ENCODE data around the gene CACNA1C. TPM values are rescaled to one million over a fixed set of nuclear protein-coding genes. Genes with fewer than 3 reads are reported as not detected.

The CACNA1C gene
- total and polyA plus RNA-seq, 2 of the 4 experiments (the other 2 are of a cell fraction) = 1.6 to 2.6 TPM

DNA sequence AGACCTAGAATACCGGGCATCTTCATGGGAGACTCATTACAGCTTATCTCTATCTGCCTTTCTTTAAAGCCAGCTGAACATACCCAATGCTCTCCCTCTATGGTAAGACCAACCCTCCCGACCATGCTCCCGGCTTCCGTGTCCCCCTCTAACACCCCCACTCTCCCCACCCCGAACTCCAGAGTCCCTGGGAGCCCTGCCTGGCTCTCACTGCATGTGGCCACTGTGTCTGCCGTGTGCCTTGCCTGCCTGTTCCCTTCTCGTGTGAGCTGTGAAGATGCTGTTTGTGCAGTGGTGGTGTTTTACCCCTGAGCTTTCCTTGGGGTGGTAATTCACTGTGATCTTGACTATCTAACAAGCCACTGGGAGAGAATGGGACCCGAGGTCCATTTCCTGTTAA is 595.6 kb downstream of the CACNA1C start:
- no peak overlapping the region for H2BK5ac ChIP-seq (ENCODE audit: low read depth, low read length, poor library complexity, severe bottlenecking)
- H2AK5ac ChIP-seq (ENCODE audit: low read depth, low read length) = no peak overlapping the region
- dilution Hi-C loops (cut with HindIII; ENCODE audit: low sequenced_read_pairs, unreplicated experiment) (no loop called here), in situ Hi-C loops (cut with MboI; ENCODE audit: low sequenced_read_pairs) (no loop called here), intact Hi-C loops (cut with micrococcal nuclease) (no loop called here)
- H4K5ac ChIP-seq (ENCODE audit: low read depth, low read length) = no peak overlapping the region
- H3K56ac ChIP-seq (ENCODE audit: extremely low read depth, insufficient read depth, low read length) = no peak overlapping the region
- no peak overlapping the region for H3K27ac ChIP-seq (ENCODE audit: insufficient read depth, low read length)
- H4K20me1 ChIP-seq (ENCODE audit: insufficient read depth, low read length) = no peaks in the 10 kb centered on the region
- H2BK20ac ChIP-seq (ENCODE audit: low read depth, low read length) = no peak overlapping the region
- no peak for DNase-seq
- H3K14ac ChIP-seq (replicated peaks; ENCODE audit: low read depth, low read length) = no peak overlapping the region
- TF ChIP-seq, protein P1, sequence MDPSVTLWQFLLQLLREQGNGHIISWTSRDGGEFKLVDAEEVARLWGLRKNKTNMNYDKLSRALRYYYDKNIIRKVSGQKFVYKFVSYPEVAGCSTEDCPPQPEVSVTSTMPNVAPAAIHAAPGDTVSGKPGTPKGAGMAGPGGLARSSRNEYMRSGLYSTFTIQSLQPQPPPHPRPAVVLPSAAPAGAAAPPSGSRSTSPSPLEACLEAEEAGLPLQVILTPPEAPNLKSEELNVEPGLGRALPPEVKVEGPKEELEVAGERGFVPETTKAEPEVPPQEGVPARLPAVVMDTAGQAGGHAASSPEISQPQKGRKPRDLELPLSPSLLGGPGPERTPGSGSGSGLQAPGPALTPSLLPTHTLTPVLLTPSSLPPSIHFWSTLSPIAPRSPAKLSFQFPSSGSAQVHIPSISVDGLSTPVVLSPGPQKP (IDR thresholded peaks at IDR 0.05; ENCODE audit: borderline replicate concordance, low read depth, low read length) = no peak
- no peak for TF ChIP-seq RAD21 (IDR thresholded peaks at IDR 0.05; ENCODE audit: low read length)
- TF ChIP-seq FOS (IDR thresholded peaks at IDR 0.05; ENCODE audit: low read depth, low read length) = no peak
- no peak for TF ChIP-seq NFE2L2 (IDR thresholded peaks at IDR 0.05; ENCODE audit: low read depth, low read length)
- TF ChIP-seq SMC3 (IDR thresholded peaks at IDR 0.05; ENCODE audit: low read depth, low read length) = no peak
- TF ChIP-seq MXI1 (IDR thresholded peaks at IDR 0.05; ENCODE audit: borderline replicate concordance, low read depth, low read length) = no peak
- TF ChIP-seq RCOR1 (IDR thresholded peaks at IDR 0.05; ENCODE audit: insufficient replicate concordance, low read length) = no peak
- no peak for TF ChIP-seq POLR2A (IDR thresholded peaks at IDR 0.05; ENCODE audit: low read depth, low read length)
- TF ChIP-seq MAZ (IDR thresholded peaks at IDR 0.05; ENCODE audit: borderline replicate concordance, low read depth, low read length) = no peak
- TF ChIP-seq, protein P2, sequence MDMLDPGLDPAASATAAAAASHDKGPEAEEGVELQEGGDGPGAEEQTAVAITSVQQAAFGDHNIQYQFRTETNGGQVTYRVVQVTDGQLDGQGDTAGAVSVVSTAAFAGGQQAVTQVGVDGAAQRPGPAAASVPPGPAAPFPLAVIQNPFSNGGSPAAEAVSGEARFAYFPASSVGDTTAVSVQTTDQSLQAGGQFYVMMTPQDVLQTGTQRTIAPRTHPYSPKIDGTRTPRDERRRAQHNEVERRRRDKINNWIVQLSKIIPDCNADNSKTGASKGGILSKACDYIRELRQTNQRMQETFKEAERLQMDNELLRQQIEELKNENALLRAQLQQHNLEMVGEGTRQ (IDR thresholded peaks at IDR 0.05; ENCODE audit: low read depth, low read length) = no peak
- TF ChIP-seq CHD1 (IDR thresholded peaks at IDR 0.05; ENCODE audit: low read depth, low read length) = no peak
- TF ChIP-seq CEBPB (IDR thresholded peaks at IDR 0.05; ENCODE audit: low read depth, low read length) = no peak
- no peak for TF ChIP-seq BHLHE40 (IDR thresholded peaks at IDR 0.05; ENCODE audit: low read depth, low read length)
- TF ChIP-seq, protein P3, sequence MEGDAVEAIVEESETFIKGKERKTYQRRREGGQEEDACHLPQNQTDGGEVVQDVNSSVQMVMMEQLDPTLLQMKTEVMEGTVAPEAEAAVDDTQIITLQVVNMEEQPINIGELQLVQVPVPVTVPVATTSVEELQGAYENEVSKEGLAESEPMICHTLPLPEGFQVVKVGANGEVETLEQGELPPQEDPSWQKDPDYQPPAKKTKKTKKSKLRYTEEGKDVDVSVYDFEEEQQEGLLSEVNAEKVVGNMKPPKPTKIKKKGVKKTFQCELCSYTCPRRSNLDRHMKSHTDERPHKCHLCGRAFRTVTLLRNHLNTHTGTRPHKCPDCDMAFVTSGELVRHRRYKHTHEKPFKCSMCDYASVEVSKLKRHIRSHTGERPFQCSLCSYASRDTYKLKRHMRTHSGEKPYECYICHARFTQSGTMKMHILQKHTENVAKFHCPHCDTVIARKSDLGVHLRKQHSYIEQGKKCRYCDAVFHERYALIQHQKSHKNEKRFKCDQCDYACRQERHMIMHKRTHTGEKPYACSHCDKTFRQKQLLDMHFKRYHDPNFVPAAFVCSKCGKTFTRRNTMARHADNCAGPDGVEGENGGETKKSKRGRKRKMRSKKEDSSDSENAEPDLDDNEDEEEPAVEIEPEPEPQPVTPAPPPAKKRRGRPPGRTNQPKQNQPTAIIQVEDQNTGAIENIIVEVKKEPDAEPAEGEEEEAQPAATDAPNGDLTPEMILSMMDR (conservative IDR thresholded peaks at IDR 0.05; ENCODE audit: low read depth, low read length) = no peak
- TF ChIP-seq MAFK (IDR thresholded peaks at IDR 0.05; ENCODE audit: low read depth, low read length) = no peak
- no peak for TF ChIP-seq RFX5 (IDR thresholded peaks at IDR 0.05; ENCODE audit: low read depth, low read length)
- no peak overlapping the region for H4K91ac ChIP-seq (ENCODE audit: insufficient read depth, low read depth, low read length)
- no peak overlapping the region for H2AK9ac ChIP-seq (replicated peaks; ENCODE audit: low read depth, low read length, poor library complexity)
- H3K18ac ChIP-seq (ENCODE audit: low read depth, low read length) = no peak overlapping the region
- H3K27me3 ChIP-seq (ENCODE audit: control insufficient read depth, insufficient read depth, low read length) = no peaks in the 10 kb centered on the region
- ChIA-PET POLR2A (ENCODE audit: unreplicated experiment) (no interaction called here), CTCF (no interaction called here)
- no peak overlapping the region for H3K4me3 ChIP-seq (ENCODE audit: insufficient read depth, low read depth, low read length)
- H3K9me1 ChIP-seq (ENCODE audit: insufficient read depth, low read length) = 0 out of 2 replicates have a peak, but pooled peaks cover 4% of the 10 kb centered on the region
- H3K9ac ChIP-seq (ENCODE audit: low read depth, low read length) = no peak overlapping the region
- H3K9me3 ChIP-seq (ENCODE audit: control insufficient read depth, insufficient read depth, low read length) = no peaks in the 10 kb centered on the region
- peaks cover 2% of the 10 kb centered on the region; the same call in 1 of the 2 replicates for H3K36me3 ChIP-seq (ENCODE audit: control insufficient read depth, insufficient read depth, low read length)
- no CpG with 5 or more reads among the region's 8 CpGs for WGBS, 2 experiments (ENCODE audit: extremely low coverage in 2 of 2, insufficient read length in 1 of 2)
- H2BK15ac ChIP-seq (ENCODE audit: low read depth, low read length) = no peak overlapping the region
- no peaks in the 10 kb centered on the region for H3K4me1 ChIP-seq (ENCODE audit: control insufficient read depth, insufficient read depth, low read length)
- H2AFZ ChIP-seq (replicated peaks; ENCODE audit: low read length, poor library complexity) = no peak overlapping the region
- no peak for ATAC-seq (ENCODE audit: low read depth)
- H3K4me2 ChIP-seq (ENCODE audit: low read depth, low read length) = no peak overlapping the region
- no peak overlapping the region for H4K8ac ChIP-seq (ENCODE audit: low read depth in 2 of 2, low read length in 2 of 2)
- no peaks in the 10 kb centered on the region for H3K79me1 ChIP-seq (ENCODE audit: low read depth in 1 of 2, low read length in 2 of 2)
- BruUV-seq (replicated peaks) = no TSS peak
- H2BK120ac ChIP-seq (ENCODE audit: low read depth, low read length) = no peak overlapping the region
- H3K23ac ChIP-seq (ENCODE audit: low read depth, low read length) = no peak overlapping the region
- H3K4ac ChIP-seq (ENCODE audit: low read depth, low read length) = no peak overlapping the region

All from IMR-90 (cell line).